ENCODE measurements around the gene FABP2. TPM values are rescaled to one million over a fixed set of nuclear protein-coding genes. Genes with fewer than 3 reads are reported as not detected.
"Not testable (repeated sequence)": the region's sequence is repeated elsewhere in the genome, so short reads cannot be mapped to it uniquely, and the experiment has no call there.

FABP2 gene
- total and polyA plus RNA-seq, 2 donors = 0.28 to 1.9 TPM

DNA sequence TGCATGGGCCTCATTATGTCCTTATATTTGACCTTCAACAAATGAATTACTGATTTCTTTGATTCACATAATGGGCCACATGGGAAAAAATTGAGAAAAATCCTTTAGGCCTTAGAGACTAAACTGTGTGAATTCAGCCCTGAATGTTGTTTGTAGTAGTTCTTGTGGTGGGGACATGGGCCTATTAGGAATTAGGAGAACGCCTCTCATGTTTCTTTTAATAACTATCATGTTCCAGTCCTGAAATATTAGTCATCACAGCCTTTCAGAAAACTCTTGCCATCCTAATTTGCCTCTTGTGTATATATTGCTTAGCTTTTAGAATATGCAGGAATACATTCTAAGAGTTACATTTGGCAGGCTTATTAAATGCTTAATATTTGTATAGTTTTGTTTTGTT, 34.1 kb upstream of the FABP2 start:
- not testable (repeated sequence) for DNase-seq (ENCODE audit: low read depth in 6 of 9, low spot score in 9 of 9); H3K4me3 ChIP-seq (ENCODE audit: low read length in 2 of 2); H3K9me3 ChIP-seq (ENCODE audit: control insufficient read depth in 2 of 2, insufficient read depth in 1 of 2, low read length in 1 of 2); H3K27ac ChIP-seq (ENCODE audit: low read depth in 1 of 2, low read length in 1 of 2); H3K4me1 ChIP-seq (ENCODE audit: control insufficient read depth in 2 of 2, insufficient read depth in 2 of 2, low read length in 2 of 2); H3K36me3 ChIP-seq (ENCODE audit: control insufficient read depth in 2 of 2, insufficient read depth in 2 of 2, low read length in 1 of 2); H3K27me3 ChIP-seq (ENCODE audit: control insufficient read depth in 2 of 2, insufficient read depth in 1 of 2, low read length in 1 of 2)
- WGBS = 91% methylated on average over 1 of the region's 1 CpG

GRCh38 chr4:119353364-119353763, 31.4 kb upstream of the FABP2 start:
- not testable (repeated sequence) for H3K4me3 ChIP-seq (ENCODE audit: low read length in 2 of 2); H3K36me3 ChIP-seq (ENCODE audit: control insufficient read depth in 2 of 2, insufficient read depth in 2 of 2, low read length in 1 of 2); H3K27me3 ChIP-seq (ENCODE audit: control insufficient read depth in 2 of 2, insufficient read depth in 1 of 2, low read length in 1 of 2); H3K27ac ChIP-seq (ENCODE audit: low read depth in 1 of 2, low read length in 1 of 2); H3K4me1 ChIP-seq (ENCODE audit: control insufficient read depth in 2 of 2, insufficient read depth in 2 of 2, low read length in 2 of 2); DNase-seq (ENCODE audit: low read depth in 6 of 9, low spot score in 9 of 9); H3K9me3 ChIP-seq (ENCODE audit: control insufficient read depth in 2 of 2, insufficient read depth in 1 of 2, low read length in 1 of 2)
- WGBS = 93% methylated on average over 3 of the region's 3 CpGs

- H3K9me3 ChIP-seq (ENCODE audit: control insufficient read depth in 2 of 2, insufficient read depth in 1 of 2, low read length in 1 of 2); DNase-seq (ENCODE audit: low read depth in 6 of 9, low spot score in 9 of 9); H3K27ac ChIP-seq (ENCODE audit: low read depth in 1 of 2, low read length in 1 of 2); H3K4me3 ChIP-seq (ENCODE audit: low read length in 2 of 2); H3K27me3 ChIP-seq (ENCODE audit: control insufficient read depth in 2 of 2, insufficient read depth in 1 of 2, low read length in 1 of 2); H3K4me1 ChIP-seq (ENCODE audit: control insufficient read depth in 2 of 2, insufficient read depth in 2 of 2, low read length in 2 of 2); H3K36me3 ChIP-seq (ENCODE audit: control insufficient read depth in 2 of 2, insufficient read depth in 2 of 2, low read length in 1 of 2): not testable (repeated sequence)
- WGBS = 94% methylated on average over 1 of the region's 1 CpG
Observed at GRCh38 chr4:119348169-119348568, 26.2 kb upstream of the FABP2 start.

GRCh38 chr4:119343293-119343692, 21.4 kb upstream of the FABP2 start:
- not testable (repeated sequence) for H3K9me3 ChIP-seq (ENCODE audit: control insufficient read depth in 2 of 2, insufficient read depth in 1 of 2, low read length in 1 of 2); H3K4me3 ChIP-seq (ENCODE audit: low read length in 2 of 2); H3K27me3 ChIP-seq (ENCODE audit: control insufficient read depth in 2 of 2, insufficient read depth in 1 of 2, low read length in 1 of 2); DNase-seq (ENCODE audit: low read depth in 6 of 9, low spot score in 9 of 9); H3K4me1 ChIP-seq (ENCODE audit: control insufficient read depth in 2 of 2, insufficient read depth in 2 of 2, low read length in 2 of 2); H3K36me3 ChIP-seq (ENCODE audit: control insufficient read depth in 2 of 2, insufficient read depth in 2 of 2, low read length in 1 of 2); H3K27ac ChIP-seq (ENCODE audit: low read depth in 1 of 2, low read length in 1 of 2)
- WGBS = no CpG with 5 or more reads among the region's 2 CpGs

GRCh38 chr4:119339895-119340294, 18.0 kb upstream of the FABP2 start:
- not testable (repeated sequence) for H3K9me3 ChIP-seq (ENCODE audit: control insufficient read depth in 2 of 2, insufficient read depth in 1 of 2, low read length in 1 of 2)

GRCh38 chr4:119337010-119337409, 15.1 kb upstream of the FABP2 start:
- Histone ChIP-seq H3K36me3 (ENCODE audit: control insufficient read depth in 2 of 2, insufficient read depth in 2 of 2, low read length in 1 of 2) (no peaks in the 10 kb centered on the region), H3K27me3 (ENCODE audit: control insufficient read depth in 2 of 2, insufficient read depth in 1 of 2, low read length in 1 of 2) (no peaks in the 10 kb centered on the region), H3K4me3 (ENCODE audit: low read length in 2 of 2) (no peak overlapping the region), H3K27ac (ENCODE audit: low read depth in 1 of 2, low read length in 1 of 2) (no peak overlapping the region), H3K9me3 (ENCODE audit: control insufficient read depth in 2 of 2, insufficient read depth in 1 of 2, low read length in 1 of 2) (no peaks in the 10 kb centered on the region), H3K4me1 (ENCODE audit: control insufficient read depth in 2 of 2, insufficient read depth in 2 of 2, low read length in 2 of 2) (no peaks in the 10 kb centered on the region)
- no peak for DNase-seq (ENCODE audit: low read depth in 6 of 9, low spot score in 9 of 9)
- WGBS = 16% methylated on average over 1 of the region's 1 CpG

More at GRCh38 chr4:119339895-119340294, 18.0 kb upstream of the FABP2 start:
- not testable (repeated sequence) for H3K4me1 ChIP-seq (ENCODE audit: control insufficient read depth in 2 of 2, insufficient read depth in 2 of 2, low read length in 2 of 2); H3K36me3 ChIP-seq (ENCODE audit: control insufficient read depth in 2 of 2, insufficient read depth in 2 of 2, low read length in 1 of 2); H3K4me3 ChIP-seq (ENCODE audit: low read length in 2 of 2); DNase-seq (ENCODE audit: low read depth in 6 of 9, low spot score in 9 of 9); H3K27me3 ChIP-seq (ENCODE audit: control insufficient read depth in 2 of 2, insufficient read depth in 1 of 2, low read length in 1 of 2); H3K27ac ChIP-seq (ENCODE audit: low read depth in 1 of 2, low read length in 1 of 2)

DNA sequence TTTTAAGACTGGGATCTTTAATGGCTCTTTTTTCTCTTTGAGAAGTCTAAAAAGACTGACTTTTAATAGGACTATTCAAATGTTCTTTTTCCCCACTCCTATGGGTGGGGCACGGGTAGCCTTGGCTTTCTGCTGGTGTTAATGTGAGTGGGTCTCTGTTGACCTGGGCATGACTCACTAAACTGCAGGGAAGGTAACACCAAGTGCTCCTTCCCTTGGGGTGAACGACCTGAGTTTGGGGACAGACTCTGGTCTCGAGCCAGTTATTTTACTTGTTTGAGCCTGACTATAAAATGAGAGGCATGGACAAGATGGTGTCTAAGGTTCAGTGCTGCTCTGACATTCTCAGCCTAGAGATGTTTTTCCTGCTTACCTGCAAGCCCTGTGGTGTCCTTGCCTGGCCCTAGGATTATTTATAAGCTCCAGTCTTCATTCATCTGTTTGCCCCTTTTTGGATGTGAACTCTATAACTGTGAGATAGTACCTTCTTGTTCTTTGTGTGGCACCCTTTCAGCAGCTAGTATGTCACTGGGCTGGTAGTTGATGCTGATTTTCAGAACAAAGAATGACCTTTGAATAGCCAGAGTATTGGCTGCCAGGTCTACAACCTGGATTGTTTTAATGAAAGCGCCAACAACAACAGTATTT, 14.5 kb upstream of the FABP2 start:
- not testable (repeated sequence) for H3K27me3 ChIP-seq (ENCODE audit: control insufficient read depth in 2 of 2, insufficient read depth in 1 of 2, low read length in 1 of 2); H3K27ac ChIP-seq (ENCODE audit: low read depth in 1 of 2, low read length in 1 of 2); H3K4me1 ChIP-seq (ENCODE audit: control insufficient read depth in 2 of 2, insufficient read depth in 2 of 2, low read length in 2 of 2); DNase-seq (ENCODE audit: low read depth in 6 of 9, low spot score in 9 of 9); H3K9me3 ChIP-seq (ENCODE audit: control insufficient read depth in 2 of 2, insufficient read depth in 1 of 2, low read length in 1 of 2); H3K36me3 ChIP-seq (ENCODE audit: control insufficient read depth in 2 of 2, insufficient read depth in 2 of 2, low read length in 1 of 2); H3K4me3 ChIP-seq (ENCODE audit: low read length in 2 of 2)
- 98% methylated on average over 3 of the region's 4 CpGs for WGBS

- 65% methylated on average over 2 of the region's 2 CpGs for WGBS
Observed at GRCh38 chr4:119329835-119330620, 8.1 kb upstream of the FABP2 start.

GRCh38 chr4:119328695-119329094, 6.8 kb upstream of the FABP2 start:
- 92% methylated on average over 2 of the region's 2 CpGs for WGBS
- Histone ChIP-seq H3K4me3 (ENCODE audit: low read length in 2 of 2) (no peak overlapping the region), H3K9me3 (ENCODE audit: control insufficient read depth in 2 of 2, insufficient read depth in 1 of 2, low read length in 1 of 2) (no peaks in the 10 kb centered on the region), H3K4me1 (ENCODE audit: control insufficient read depth in 2 of 2, insufficient read depth in 2 of 2, low read length in 2 of 2) (no peaks in the 10 kb centered on the region), H3K27me3 (ENCODE audit: control insufficient read depth in 2 of 2, insufficient read depth in 1 of 2, low read length in 1 of 2) (no peaks in the 10 kb centered on the region), H3K36me3 (ENCODE audit: control insufficient read depth in 2 of 2, insufficient read depth in 2 of 2, low read length in 1 of 2) (no peaks in the 10 kb centered on the region), H3K27ac (ENCODE audit: low read depth in 1 of 2, low read length in 1 of 2) (no peak overlapping the region)
- DNase-seq (ENCODE audit: low read depth in 6 of 9, low spot score in 9 of 9) = no peak

More at GRCh38 chr4:119329835-119330620, 8.1 kb upstream of the FABP2 start:
- Histone ChIP-seq H3K36me3 (ENCODE audit: control insufficient read depth in 2 of 2, insufficient read depth in 2 of 2, low read length in 1 of 2) (no peaks in the 10 kb centered on the region), H3K9me3 (ENCODE audit: control insufficient read depth in 2 of 2, insufficient read depth in 1 of 2, low read length in 1 of 2) (no peaks in the 10 kb centered on the region), H3K4me1 (ENCODE audit: control insufficient read depth in 2 of 2, insufficient read depth in 2 of 2, low read length in 2 of 2) (no peaks in the 10 kb centered on the region), H3K4me3 (ENCODE audit: low read length in 2 of 2) (no peak overlapping the region), H3K27me3 (ENCODE audit: control insufficient read depth in 2 of 2, insufficient read depth in 1 of 2, low read length in 1 of 2) (no peaks in the 10 kb centered on the region), H3K27ac (ENCODE audit: low read depth in 1 of 2, low read length in 1 of 2) (no peak overlapping the region)
- DNase-seq (ENCODE audit: low read depth in 6 of 9, low spot score in 9 of 9) = no peak
